GM12878 (cell line): ENCODE data around the gene ANO6. TPM values are rescaled to one million over a fixed set of nuclear protein-coding genes. Genes with fewer than 3 reads are reported as not detected.

Source experiments
- ATAC-seq: fragments of 200-7000 bp; cut with Tn5 transposase; 3 replicates; pipeline ENCODE4 v1.9.1; 2020; ENCODE audit warnings: mild to moderate bottlenecking, moderate library complexity
- BruUV-seq: library from RNA; stranded (reverse); fragments of 400-500 nt; replicated peaks from 2 replicates; lab custom pipeline; 2021; lab: Mats Ljungman, UMichigan
- CTCF ChIA-PET: fragments of 300-600 bp; sonication (Branson Sonifier 250); formaldehyde crosslinking; extraction: SDS; loops from one replicate; lab custom pipeline; 2021; ENCODE audit warnings: inconsistent platforms; lab: Yijun Ruan, JAX
- POLR2A ChIA-PET: fragments of 350-600 bp; formaldehyde crosslinking; extraction: SDS; loops from one replicate; lab custom pipeline; 2021; ENCODE audit warnings: inconsistent platforms; lab: Charles Lee
- RAD21 ChIA-PET: fragments of 300-600 bp; sonication (Branson Sonifier 250); formaldehyde crosslinking; loops from one replicate; lab custom pipeline; 2023; ENCODE audit warnings: antibody characterized with exemption; ENCODE audit not compliant: unreplicated experiment; lab: Charles Lee
- SMC1A ChIA-PET: fragments of 300-600 bp; sonication (Branson Sonifier 250); formaldehyde crosslinking; loops from one replicate; lab custom pipeline; 2023; ENCODE audit not compliant: unreplicated experiment, uncharacterized antibody; lab: Charles Lee
- DNase-seq: peaks from one replicate; pipeline ENCODE4 v3.0.0-alpha.2; 2011; ENCODE audit warnings: low read depth, low spot score
- FAIRE-seq: peaks from 3 replicates; lab custom pipeline; 2011; peaks lifted over from hg19 to GRCh38; lab: Jason Lieb, UNC
- H2AFZ ChIP-seq: 2 replicates; pipeline ENCODE4 v1.6.0; 2011; ENCODE audit warnings: low read depth, low read length, control low read depth; ENCODE audit not compliant: control insufficient read depth
- H3K27ac ChIP-seq: 2 replicates; pipeline ENCODE4 v1.5.1; 2011; ENCODE audit warnings: control low read depth; ENCODE audit not compliant: control insufficient read depth, insufficient read depth
- H3K27me3 ChIP-seq, 2 experiments: replicated peaks in 1 of 2; 2 replicates each; pipeline versions ENCODE4 v1.6.0 to v1.6.1; 2011; ENCODE audit warnings: low read length in 1 of 2; ENCODE audit not compliant: control insufficient read depth in 2 of 2, insufficient read depth in 2 of 2
- H3K36me3 ChIP-seq, 2 experiments: 2 replicates each; pipeline ENCODE4 v1.5.1; 2011; ENCODE audit warnings: low read length in 1 of 2; ENCODE audit not compliant: control insufficient read depth in 2 of 2, insufficient read depth in 2 of 2
- H3K4me1 ChIP-seq: 2 replicates; pipeline ENCODE4 v1.6.1; 2011; ENCODE audit warnings: mild to moderate bottlenecking, low read length, moderate library complexity, mixed read lengths; ENCODE audit not compliant: control insufficient read depth, insufficient read depth
- H3K4me2 ChIP-seq: 2 replicates; pipeline ENCODE4 v1.6.0; 2011; ENCODE audit warnings: control low read depth; ENCODE audit not compliant: control insufficient read depth, insufficient read depth
- H3K4me3 ChIP-seq: fragments of 200-600 bp; sonication (generic); 2 replicates; pipeline ENCODE4 v1.5.1; 2016
- H3K79me2 ChIP-seq: 2 replicates; pipeline ENCODE4 v1.6.0; 2011; ENCODE audit warnings: low read length; ENCODE audit not compliant: control insufficient read depth, insufficient read depth
- H3K9ac ChIP-seq: 2 replicates; pipeline ENCODE4 v1.8.0; 2011; ENCODE audit warnings: low read length, control low read depth, mixed read lengths; ENCODE audit not compliant: control insufficient read depth, insufficient read depth
- H3K9me3 ChIP-seq: replicated peaks from 3 replicates; pipeline ENCODE4 v1.5.1; 2011; ENCODE audit warnings: mild to moderate bottlenecking, low read length; ENCODE audit not compliant: control insufficient read depth, insufficient read depth
- H4K20me1 ChIP-seq: 2 replicates; pipeline ENCODE4 v1.6.0; 2011; ENCODE audit not compliant: control insufficient read depth, insufficient read depth
- BCL11A ChIP-seq: IDR thresholded peaks from 2 replicates; pipeline ENCODE4 v1.6.1; 2011; ENCODE audit warnings: low read depth, low read length
- BMI1 ChIP-seq: fragments of 450-650 bp; IDR thresholded peaks from 2 replicates; pipeline ENCODE4 v1.6.1; 2016; ENCODE audit warnings: mild to moderate bottlenecking, moderate library complexity, borderline replicate concordance
- CEBPB ChIP-seq, 2 experiments: fragments of 150-350 bp in 1 of 2; IDR thresholded peaks; 2 replicates each; pipeline ENCODE4 v1.6.1; 2012 to 2014; ENCODE audit warnings: low read depth in 2 of 2, low read length in 2 of 2, borderline replicate concordance in 1 of 2, inconsistent platforms in 1 of 2
- CHD2 ChIP-seq: IDR thresholded peaks from 2 replicates; pipeline ENCODE4 v1.6.1; 2011; ENCODE audit warnings: low read depth, low read length, improper control_type of control experiment, borderline replicate concordance
- EED ChIP-seq: sonication (generic); IDR thresholded peaks from 2 replicates; pipeline ENCODE4 v1.6.1; 2016; ENCODE audit warnings: antibody characterized with exemption, low read depth
- HDAC6 ChIP-seq: fragments of 200-600 bp; sonication (generic); IDR thresholded peaks from one replicate; pipeline ENCODE4 v1.8.0; 2017; ENCODE audit warnings: antibody characterized with exemption; ENCODE audit not compliant: unreplicated experiment
- IKZF2 ChIP-seq, 2 experiments: fragments of 450-650 bp; IDR thresholded peaks; 2 replicates each; pipeline ENCODE4 v1.6.1; 2017; ENCODE audit warnings: mild to moderate bottlenecking in 2 of 2, moderate library complexity in 2 of 2
- KAT2A ChIP-seq: conservative IDR thresholded peaks from 2 replicates; pipeline ENCODE4 v1.6.1; 2011; ENCODE audit warnings: low read depth, low read length; ENCODE audit not compliant: control insufficient read depth
- NBN ChIP-seq: fragments of 450-650 bp; IDR thresholded peaks from 2 replicates; pipeline ENCODE4 v1.6.1; 2016
- NRF1 ChIP-seq: conservative IDR thresholded peaks from 2 replicates; pipeline ENCODE4 v1.6.1; 2011; ENCODE audit warnings: mild to moderate bottlenecking, low read depth, low read length, improper control_type of control experiment
- PML ChIP-seq: IDR thresholded peaks from 2 replicates; pipeline ENCODE4 v1.6.1; 2012; ENCODE audit warnings: low read length, inconsistent platforms
- POLR2AphosphoS5 ChIP-seq: IDR thresholded peaks from 2 replicates; pipeline ENCODE4 v1.6.1; 2011; ENCODE audit warnings: mild to moderate bottlenecking, low read length, inconsistent platforms
- RAD51 ChIP-seq: fragments of 450-650 bp; IDR thresholded peaks from 2 replicates; pipeline ENCODE4 v1.6.1; 2016; ENCODE audit warnings: moderate library complexity, mild to moderate bottlenecking, inconsistent platforms
- RCOR1 ChIP-seq: conservative IDR thresholded peaks from 2 replicates; pipeline ENCODE4 v1.6.1; 2012; ENCODE audit warnings: low read depth, low read length, improper control_type of control experiment
- SMARCA5 ChIP-seq: fragments of 450-650 bp; IDR thresholded peaks from 2 replicates; pipeline ENCODE4 v1.6.1; 2017; ENCODE audit warnings: mild to moderate bottlenecking
- SP1 ChIP-seq: IDR thresholded peaks from one replicate; pipeline ENCODE4 v1.6.1; 2011; ENCODE audit warnings: low read depth, low read length
- TAF1 ChIP-seq: IDR thresholded peaks from 2 replicates; pipeline ENCODE4 v1.6.1; 2011; ENCODE audit warnings: mild to moderate bottlenecking, low read depth, low read length, borderline replicate concordance
- WGBS: methylation state at CpG from one replicate; pipeline ENCODE4 v1.1.6; 2016; ENCODE audit warnings: low lambda C conversion rate; ENCODE audit not compliant: insufficient replicate concordance, insufficient coverage; ENCODE audit errors: missing lambda C conversion rate; 5-methylcytosine and 5-hydroxymethylcytosine counted together
- in situ Hi-C: fragments of 300-500 bp; cut with MboI; formaldehyde crosslinking; loops from 9 replicates; pipeline ENCODE4 v1.14.3; 2018; ENCODE audit warnings: mixed read lengths
- intact Hi-C: fragments of 100-400 bp; cut with micrococcal nuclease; formaldehyde crosslinking; loops from one replicate; pipeline ENCODE4 v1.14.2; 2022; ENCODE audit not compliant: unreplicated experiment
- polyA plus RNA-seq, 11 experiments: library from polyadenylated mRNA; depleted of rRNA in 4 of 11; unstranded in 6 of 11; stranded (reverse) in 5 of 11; fragments of >200 nt; fragmentation: Nextera tagmentation in 4 of 11; fragmentation: Illumina TruSeq in 1 of 11; extraction: Ambion mirVana in 4 of 11; extraction: Trizol in 1 of 11; gene quantifications; 1 replicate in 1 of 11; 2 replicates in 10 of 11; pipeline versions ENCODE4 v1.2.1 to v1.2.3, GENCODE V29; 2011 to 2016; ENCODE audit warnings: inconsistent platforms in 2 of 11, missing spikeins in 2 of 11, low read depth in 1 of 11
- total RNA-seq, 4 experiments: library from RNA; depleted of rRNA in 3 of 4; stranded (reverse); fragments of >200 nt in 3 of 4; fragmentation: Illumina TruSeq in 1 of 4; extraction: Trizol in 1 of 4; gene quantifications; 2 replicates each; pipeline versions ENCODE4 v1.2.1 to v1.2.3, GENCODE V29; 2013 to 2021
- TF ChIP-seq, protein P1 (sequence below): IDR thresholded peaks from 2 replicates; pipeline ENCODE4 v1.6.1; 2012; ENCODE audit warnings: low read depth, low read length, improper control_type of control experiment

ANO6 gene
- total and polyA plus RNA-seq, 10 of the 15 experiments (the other 5 are each of a cell fraction or from before 2014, with no cell fraction given): 4.6 to 30.3 (median 26.0) TPM

DNA sequence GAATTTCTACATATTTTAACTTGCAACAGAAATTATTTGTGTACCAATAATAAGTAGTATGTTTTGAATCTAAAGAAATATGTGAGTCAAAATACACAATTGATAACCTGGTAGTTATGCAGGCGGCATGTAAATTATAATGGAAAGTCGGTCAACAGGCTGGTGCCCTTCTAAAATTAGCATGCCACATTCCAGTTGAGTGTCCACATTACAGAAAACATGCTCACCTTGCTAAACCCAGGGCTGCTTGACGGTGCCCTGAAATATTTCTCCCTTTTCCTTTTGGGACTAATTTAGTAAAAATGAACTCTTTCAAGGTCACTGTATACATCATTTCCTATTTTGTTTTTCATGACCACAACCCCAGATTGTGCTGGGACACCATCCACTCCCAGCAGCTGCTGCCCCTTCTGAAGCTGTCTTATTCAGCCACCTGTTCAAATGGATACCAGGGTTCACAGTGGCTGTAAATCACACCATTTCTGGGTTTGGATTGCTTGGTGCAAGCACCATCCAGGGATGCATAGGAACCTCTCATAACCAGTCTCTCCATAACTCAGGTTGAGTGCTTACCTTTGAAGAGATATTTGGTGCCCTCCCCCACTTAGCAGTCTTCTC is 110.6 kb downstream of the ANO6 start:
- intact Hi-C loops (loop anchor here (10.0 kb wide), 1 partner anchor 152 kb away; no protein-coding TSS in a partner anchor), in situ Hi-C loops (no loop called here)
- TF ChIP-seq PML (no peak), SP1 (no peak), POLR2AphosphoS5 (no peak)
- Histone ChIP-seq H3K27ac (no peak overlapping the region), H3K79me2 (no peaks in the 10 kb centered on the region), H3K4me3 (no peak overlapping the region), H3K4me2 (no peak overlapping the region), H3K27me3 (no peaks in the 10 kb centered on the region), H2AFZ (no peak overlapping the region), H3K36me3 (no peaks in the 10 kb centered on the region), H3K9me3 (no peaks in the 10 kb centered on the region; the same call in 2 of the 3 replicates), H4K20me1 (no peaks in the 10 kb centered on the region), H3K4me1 (no peaks in the 10 kb centered on the region), H3K9ac (no peak overlapping the region)
- SMC1A ChIA-PET: interaction anchor here (0.8 to 2.4 kb wide), 2 partner anchors 12 to 61 kb away, joined by 3 to 6 read pairs; no protein-coding TSS in a partner anchor
- BruUV-seq: no TSS peak
- DNase-seq (no peak), FAIRE-seq (no peak), ATAC-seq (no peak)
- CTCF ChIA-PET: interaction anchor here (1.3 kb wide), 1 partner anchor 116 kb away, joined by 4 read pairs; no protein-coding TSS in a partner anchor
- POLR2A ChIA-PET: no interaction called here
- RAD21 ChIA-PET: interaction anchor here (1.6 kb wide), 1 partner anchor 16 kb away, joined by 3 read pairs; no protein-coding TSS in a partner anchor
- WGBS: 96% methylated on average over 3 of the region's 3 CpGs

DNA sequence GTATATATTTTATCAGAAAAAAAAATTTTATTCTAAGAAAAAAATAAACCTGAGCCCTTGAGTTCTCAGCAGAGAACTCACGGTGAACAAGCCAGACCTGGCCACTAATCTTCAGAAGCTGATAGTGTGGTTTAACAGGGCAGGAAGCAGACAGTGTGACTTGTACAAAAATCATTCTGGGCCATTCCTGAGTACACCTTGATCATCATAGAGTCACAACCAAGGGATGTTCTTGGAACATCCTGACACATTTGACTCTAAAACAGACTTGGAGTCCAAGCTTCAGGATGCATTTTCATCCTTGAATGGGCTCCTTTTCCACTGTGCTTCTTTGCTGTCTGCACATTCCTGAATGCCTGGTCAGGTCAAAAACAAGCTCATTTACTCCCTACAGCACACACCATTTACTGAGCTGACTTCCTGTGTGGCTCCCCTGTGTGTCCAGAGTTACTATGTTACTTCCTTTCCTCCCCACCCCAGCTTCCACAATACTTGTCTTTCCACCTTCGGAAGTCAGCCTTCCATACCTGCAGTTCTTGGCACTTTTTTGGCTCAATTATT is 112.0 kb downstream of the ANO6 start:
- TF ChIP-seq KAT2A: no peak
- TF ChIP-seq CEBPB (IDR thresholded peaks at IDR 0.05; ENCODE audit: borderline replicate concordance in 1 of 2, low read depth in 2 of 2, low read length in 2 of 2): no peak
- TF ChIP-seq RAD51: no peak
- TF ChIP-seq BMI1: no peak
- TF ChIP-seq NBN: no peak
- TF ChIP-seq, protein P1, sequence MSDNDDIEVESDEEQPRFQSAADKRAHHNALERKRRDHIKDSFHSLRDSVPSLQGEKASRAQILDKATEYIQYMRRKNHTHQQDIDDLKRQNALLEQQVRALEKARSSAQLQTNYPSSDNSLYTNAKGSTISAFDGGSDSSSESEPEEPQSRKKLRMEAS: no peak
- no peak for TF ChIP-seq IKZF2 (IDR thresholded peaks at IDR 0.05)
- no peak for TF ChIP-seq NRF1
- no peak for TF ChIP-seq TAF1
- no peak for TF ChIP-seq EED
- TF ChIP-seq HDAC6: no peak
- no peak for TF ChIP-seq SMARCA5
- TF ChIP-seq BCL11A: no peak
- no peak for TF ChIP-seq CHD2
- no peak for TF ChIP-seq RCOR1
- WGBS: 96% methylated on average over 2 of the region's 2 CpGs
- RAD21 ChIA-PET: interaction anchor here (1.6 kb wide), 1 partner anchor 17 kb away, joined by 3 read pairs; no protein-coding TSS in a partner anchor
- Histone ChIP-seq H3K9me3 (no peaks in the 10 kb centered on the region; the same call in 2 of the 3 replicates), H3K4me1 (no peaks in the 10 kb centered on the region), H3K9ac (no peak overlapping the region), H3K27ac (no peak overlapping the region), H3K36me3 (no peaks in the 10 kb centered on the region), H2AFZ (no peak overlapping the region), H3K4me3 (no peak overlapping the region), H3K79me2 (no peaks in the 10 kb centered on the region), H4K20me1 (no peaks in the 10 kb centered on the region), H3K27me3 (no peaks in the 10 kb centered on the region), H3K4me2 (no peak overlapping the region)
- POLR2A ChIA-PET: no interaction called here
- CTCF ChIA-PET: interaction anchor here (0.8 to 1.3 kb wide), 5 partner anchors 59 to 157 kb away, joined by 3 to 4 read pairs (median 3); no protein-coding TSS in a partner anchor
- no peak for FAIRE-seq
- no peak for ATAC-seq
- intact Hi-C loops (loop anchor here (10.0 kb wide), 1 partner anchor 153 kb away; no protein-coding TSS in a partner anchor), in situ Hi-C loops (no loop called here)
- BruUV-seq: no TSS peak
- no peak for DNase-seq
- SMC1A ChIA-PET: interaction anchor here (1.2 to 2.4 kb wide), 4 partner anchors 9 to 93 kb away, joined by 3 to 7 read pairs (median 5); no protein-coding TSS in a partner anchor
